Muscle layer of colon (tissue), 2 donors: ENCODE results near the gene LRRC8D.
A peak's percentile ranks its signal among the peaks of the same experiment; 100 is the strongest.

Source experiments
- H3K27ac ChIP-seq: one replicate; pipeline ENCODE4 v1.7.0; 2013; ENCODE audit warnings: low read depth, mild to moderate bottlenecking, low read length, moderate library complexity
- H3K27me3 ChIP-seq, 2 donors: one replicate each; pipeline ENCODE4 v1.7.0; 2013; ENCODE audit warnings: low read length in 2 of 2, mild to moderate bottlenecking in 2 of 2; ENCODE audit not compliant: insufficient read depth in 2 of 2, control insufficient read depth in 1 of 2
- H3K36me3 ChIP-seq: one replicate; pipeline ENCODE4 v1.7.0; 2013; ENCODE audit warnings: mild to moderate bottlenecking, low read length; ENCODE audit not compliant: insufficient read depth
- H3K4me1 ChIP-seq: one replicate; pipeline ENCODE4 v1.7.0; 2013; ENCODE audit warnings: mild to moderate bottlenecking, low read length; ENCODE audit not compliant: insufficient read depth
- H3K4me3 ChIP-seq, 2 donors: one replicate each; pipeline ENCODE4 v1.7.0; 2013; ENCODE audit warnings: low read length in 2 of 2, low read depth in 1 of 2, mild to moderate bottlenecking in 1 of 2, moderate library complexity in 1 of 2
- H3K9ac ChIP-seq: one replicate; pipeline ENCODE4 v1.7.0; 2013; ENCODE audit warnings: low read length
- H3K9me3 ChIP-seq: one replicate; pipeline ENCODE4 v1.7.0; 2013; ENCODE audit warnings: mild to moderate bottlenecking, low read length
- donor health status: abdominal sarcoma.
- donor health status: Adenocarcinoma of cecum.

LRRC8D gene

DNA sequence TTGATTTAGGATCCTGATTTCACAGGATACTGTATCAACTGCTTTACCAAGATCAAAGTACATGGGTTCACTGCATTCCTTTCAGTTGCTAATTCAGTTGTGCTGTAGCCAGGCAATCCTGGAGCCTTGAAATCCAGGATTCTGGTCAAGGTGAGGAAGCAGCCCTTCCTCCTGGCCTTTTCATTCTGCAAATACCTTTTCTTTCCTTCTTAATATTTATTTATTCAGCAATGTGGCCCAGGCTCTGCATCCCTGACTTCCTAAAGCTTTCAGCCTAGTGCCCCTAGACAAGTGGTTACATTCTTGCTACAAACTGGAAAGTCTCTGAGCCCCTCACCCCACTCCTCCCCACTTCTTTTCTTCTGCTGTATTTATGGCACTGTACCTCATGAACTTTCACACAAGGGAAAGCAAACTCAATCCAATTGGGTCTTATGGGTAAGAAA is 16.2 kb downstream of the LRRC8D start:
- H3K9me3 ChIP-seq: no peaks in the 10 kb centered on the region
- no peak overlapping the region for H3K4me3 ChIP-seq
- peaks cover 9% of the 10 kb centered on the region for H3K4me1 ChIP-seq
- no peaks in the 10 kb centered on the region for H3K36me3 ChIP-seq
- H3K27me3 ChIP-seq: no peaks in the 10 kb centered on the region
- H3K9ac ChIP-seq: no peak overlapping the region
- no peak overlapping the region for H3K27ac ChIP-seq

DNA sequence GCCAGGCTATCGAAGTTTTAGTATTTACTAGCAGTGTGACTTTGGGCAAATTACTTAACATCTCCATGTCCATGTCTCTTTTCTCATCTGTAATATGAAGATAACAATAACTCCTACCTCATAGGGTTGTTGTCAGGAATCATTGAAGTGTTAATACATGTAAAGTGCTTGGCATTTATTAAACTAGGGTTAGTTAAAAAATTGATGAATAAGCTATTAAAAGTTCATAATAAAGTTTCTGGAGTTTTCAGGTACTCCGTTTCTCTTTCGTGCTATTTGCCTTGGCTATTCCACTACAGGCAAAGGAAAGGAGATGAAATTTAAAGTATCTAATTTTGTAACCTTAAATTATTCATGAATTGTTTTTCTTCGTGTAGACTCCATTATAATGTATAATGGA is 16.7 kb downstream of the LRRC8D start:
- Histone ChIP-seq H3K9ac (no peak overlapping the region), H3K4me1 (peaks cover 12% of the 10 kb centered on the region), H3K9me3 (no peaks in the 10 kb centered on the region), H3K4me3 (no peak overlapping the region), H3K36me3 (no peaks in the 10 kb centered on the region), H3K27me3 (no peaks in the 10 kb centered on the region), H3K27ac (no peak overlapping the region)

DNA sequence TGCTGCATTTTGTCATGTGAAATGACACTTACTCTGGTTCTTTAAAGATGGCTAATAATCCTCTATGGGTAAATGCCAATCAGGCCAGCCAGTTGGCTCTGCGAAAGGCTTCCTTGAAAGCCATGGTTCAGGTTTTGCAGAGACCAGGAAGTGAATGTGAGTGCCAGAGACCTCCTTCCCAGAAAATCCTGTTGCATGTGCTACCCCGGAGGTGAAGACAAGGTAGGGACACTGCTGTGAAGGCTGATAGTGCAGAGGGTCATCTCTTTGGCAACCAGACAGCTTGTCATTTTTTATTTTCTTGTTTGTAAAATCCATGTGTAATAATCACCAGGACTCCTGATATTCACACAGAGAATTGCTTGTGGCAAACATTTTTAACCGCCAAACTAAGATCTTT is 18.7 kb downstream of the LRRC8D start:
- peaks cover 22% of the 10 kb centered on the region for H3K4me1 ChIP-seq
- no peaks in the 10 kb centered on the region for H3K36me3 ChIP-seq
- H3K4me3 ChIP-seq: no peak overlapping the region
- no peak overlapping the region for H3K9ac ChIP-seq
- no peak overlapping the region for H3K27ac ChIP-seq
- H3K27me3 ChIP-seq: no peaks in the 10 kb centered on the region
- no peaks in the 10 kb centered on the region for H3K9me3 ChIP-seq

DNA sequence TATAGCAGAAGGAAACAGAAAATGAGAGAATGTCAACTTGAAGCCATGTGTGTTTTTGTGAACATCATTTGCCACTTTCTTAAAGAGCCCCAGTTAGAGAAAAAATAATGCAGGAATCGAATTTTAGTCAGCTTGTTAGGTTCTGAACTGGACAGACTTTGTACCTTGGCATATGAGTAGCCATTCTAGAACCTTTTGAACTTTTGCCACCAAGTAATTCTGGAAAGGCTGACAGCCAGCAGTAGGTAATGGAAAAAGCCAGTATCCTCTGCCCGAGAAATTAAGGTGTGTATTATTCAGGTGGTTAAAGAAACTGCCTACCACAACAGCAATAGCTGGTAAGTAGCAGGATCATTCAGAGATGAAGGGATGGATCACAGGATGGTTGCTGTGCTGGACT is 20.7 kb downstream of the LRRC8D start:
- H3K27ac ChIP-seq: no peak overlapping the region
- H3K9ac ChIP-seq: no peak overlapping the region
- no peaks in the 10 kb centered on the region for H3K9me3 ChIP-seq
- H3K27me3 ChIP-seq: no peaks in the 10 kb centered on the region
- no peaks in the 10 kb centered on the region for H3K36me3 ChIP-seq
- no peak overlapping the region for H3K4me3 ChIP-seq
- H3K4me1 ChIP-seq: peaks cover 14% of the 10 kb centered on the region

DNA sequence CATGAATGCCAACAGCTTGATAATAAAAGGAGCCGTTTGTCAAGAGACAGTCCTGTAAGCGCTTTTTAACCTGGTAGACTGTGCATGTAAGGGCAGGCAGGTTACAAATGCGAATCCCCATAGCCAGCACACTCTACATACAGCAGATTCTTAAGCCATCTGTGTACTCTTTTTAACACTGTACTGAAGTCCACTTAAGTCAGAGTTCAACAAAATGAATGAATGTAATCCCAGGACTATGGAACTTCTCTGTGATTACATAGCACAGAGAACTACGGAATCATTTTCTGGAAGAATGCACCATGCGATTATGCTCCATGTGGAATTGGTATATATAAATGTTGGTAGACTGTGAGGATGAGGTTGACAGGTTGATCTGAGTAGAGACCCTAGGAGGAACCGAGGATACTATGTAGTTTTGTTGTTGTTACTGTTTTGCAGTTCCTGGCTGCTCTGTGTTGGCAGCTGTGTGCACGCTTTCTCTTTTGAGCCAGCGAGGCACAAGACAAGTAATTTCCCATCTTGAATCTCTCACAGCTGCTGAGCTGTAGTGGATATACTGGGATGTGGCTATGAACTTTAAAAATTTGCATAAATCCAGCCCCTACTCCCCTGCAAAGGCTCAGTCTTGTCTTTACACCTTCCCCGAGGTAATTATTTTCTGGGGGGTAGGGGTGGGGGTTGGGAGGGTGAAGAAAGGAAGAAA is 21.9 kb downstream of the LRRC8D start:
- Histone ChIP-seq H3K9ac (peak overlapping the region; percentile 23), H3K4me1 (peaks cover 14% of the 10 kb centered on the region)

DNA sequence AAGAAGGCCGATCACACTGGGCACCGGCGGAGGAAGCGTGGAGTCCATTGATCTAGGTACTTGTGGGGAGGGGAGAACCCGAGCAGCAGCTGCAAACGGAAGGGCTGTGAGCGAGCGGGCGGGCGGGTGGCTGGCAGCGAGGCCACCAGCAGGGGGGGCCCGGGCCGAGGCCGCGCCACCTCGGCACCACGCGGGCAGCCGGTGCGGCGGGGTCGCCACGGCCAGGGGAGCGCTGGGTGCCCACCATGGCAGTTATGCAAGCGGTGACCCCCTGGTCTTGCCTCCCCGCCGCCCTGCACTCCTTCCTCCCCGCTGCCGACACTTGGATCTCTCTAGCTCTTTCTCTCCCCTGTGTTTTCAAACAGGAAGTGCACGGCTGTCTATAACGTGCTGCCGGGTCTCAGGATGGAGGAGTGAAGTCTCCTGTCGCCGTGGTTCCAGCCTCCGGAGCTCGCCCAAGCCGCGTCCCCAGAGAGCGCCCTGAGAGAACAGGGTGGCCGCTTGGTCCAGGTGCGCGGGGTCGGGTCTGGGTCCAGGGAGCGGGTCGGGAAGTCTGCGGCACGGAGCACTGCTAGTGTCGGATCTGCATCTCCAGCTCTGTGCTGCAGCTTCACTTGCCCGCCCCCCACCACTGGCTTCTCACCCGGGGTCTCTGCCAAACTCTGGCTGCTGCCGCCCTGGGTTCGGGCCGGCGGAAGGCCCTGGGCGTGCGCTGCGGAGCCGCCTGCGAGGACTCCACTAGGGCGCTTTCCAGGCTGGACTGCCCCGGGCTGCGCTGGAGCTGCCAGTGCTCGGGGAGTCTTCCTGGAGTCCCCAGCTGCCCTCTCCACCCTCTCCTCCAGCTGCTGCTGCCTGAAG is 22.7 kb downstream of the LRRC8D start:
- Histone ChIP-seq H3K9me3 (no peaks in the 10 kb centered on the region), H3K4me1 (peaks cover 14% of the 10 kb centered on the region), H3K4me3 (peak overlapping the region; percentile 28 to 66), H3K27me3 (no peaks in the 10 kb centered on the region), H3K36me3 (no peaks in the 10 kb centered on the region), H3K9ac (peak overlapping the region; percentile 23), H3K27ac (peak overlapping the region; percentile 12)

More for the DNA sequence above, 21.9 kb downstream of the LRRC8D start:
- Histone ChIP-seq H3K9me3 (no peaks in the 10 kb centered on the region), H3K36me3 (no peaks in the 10 kb centered on the region), H3K27ac (no peak overlapping the region), H3K4me3 (peak overlapping the region; percentile 28 to 66), H3K27me3 (no peaks in the 10 kb centered on the region)

DNA sequence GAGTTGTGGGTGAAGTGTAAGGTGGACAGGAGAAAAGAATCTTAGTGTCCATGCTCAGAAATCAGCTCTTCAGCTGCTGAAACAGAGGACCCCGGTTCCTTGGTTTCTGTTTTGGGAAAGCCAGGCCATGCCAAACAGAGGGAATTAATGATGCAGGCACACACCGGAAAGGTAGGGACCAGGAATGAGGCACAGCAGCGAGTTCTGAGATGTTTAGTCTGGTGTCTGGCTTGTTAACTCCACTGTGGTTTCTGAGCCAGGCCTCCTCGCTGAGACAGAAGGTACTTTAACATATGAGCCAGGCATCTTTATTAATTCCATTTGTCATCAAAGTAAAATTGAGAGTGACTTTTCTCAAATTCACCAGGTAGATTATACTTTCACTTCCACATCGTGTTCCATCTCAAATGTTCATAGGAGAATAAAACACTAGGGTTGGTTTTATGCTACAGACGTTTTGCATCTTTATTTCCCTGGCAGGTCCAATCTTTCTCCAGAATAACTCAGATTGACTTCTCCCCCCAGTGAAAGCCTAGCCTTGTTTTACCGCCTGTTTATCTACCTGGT is 23.5 kb downstream of the LRRC8D start:
- peaks cover 14% of the 10 kb centered on the region for H3K4me1 ChIP-seq
- H3K27me3 ChIP-seq: no peaks in the 10 kb centered on the region
- H3K27ac ChIP-seq: no peak overlapping the region
- H3K4me3 ChIP-seq: peak overlapping the region in 1 of 2 donors; percentile 66
- H3K9me3 ChIP-seq: no peaks in the 10 kb centered on the region
- no peak overlapping the region for H3K9ac ChIP-seq
- no peaks in the 10 kb centered on the region for H3K36me3 ChIP-seq

DNA sequence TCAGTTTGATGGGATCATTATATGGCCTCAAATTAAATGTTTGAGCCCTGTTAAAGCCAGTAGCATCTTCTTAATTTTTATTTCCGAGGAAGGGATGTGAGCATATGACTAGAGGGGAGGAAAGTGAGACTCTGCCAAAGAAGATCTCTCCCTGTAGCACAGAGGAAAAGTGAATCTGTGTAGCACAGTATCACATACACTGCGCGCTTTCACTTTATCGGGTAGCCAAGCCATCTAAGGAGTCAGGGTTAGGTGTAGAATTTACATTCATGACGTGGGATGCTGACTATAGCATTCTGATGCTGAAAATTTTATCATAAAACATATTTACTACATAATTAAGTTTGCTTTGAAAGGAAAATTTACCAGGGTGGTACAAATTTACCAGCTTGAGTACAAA is 24.0 kb downstream of the LRRC8D start:
- no peaks in the 10 kb centered on the region for H3K27me3 ChIP-seq
- no peaks in the 10 kb centered on the region for H3K36me3 ChIP-seq
- no peak overlapping the region for H3K27ac ChIP-seq
- H3K4me3 ChIP-seq: no peak overlapping the region
- H3K4me1 ChIP-seq: peaks cover 14% of the 10 kb centered on the region
- H3K9me3 ChIP-seq: no peaks in the 10 kb centered on the region
- no peak overlapping the region for H3K9ac ChIP-seq

DNA sequence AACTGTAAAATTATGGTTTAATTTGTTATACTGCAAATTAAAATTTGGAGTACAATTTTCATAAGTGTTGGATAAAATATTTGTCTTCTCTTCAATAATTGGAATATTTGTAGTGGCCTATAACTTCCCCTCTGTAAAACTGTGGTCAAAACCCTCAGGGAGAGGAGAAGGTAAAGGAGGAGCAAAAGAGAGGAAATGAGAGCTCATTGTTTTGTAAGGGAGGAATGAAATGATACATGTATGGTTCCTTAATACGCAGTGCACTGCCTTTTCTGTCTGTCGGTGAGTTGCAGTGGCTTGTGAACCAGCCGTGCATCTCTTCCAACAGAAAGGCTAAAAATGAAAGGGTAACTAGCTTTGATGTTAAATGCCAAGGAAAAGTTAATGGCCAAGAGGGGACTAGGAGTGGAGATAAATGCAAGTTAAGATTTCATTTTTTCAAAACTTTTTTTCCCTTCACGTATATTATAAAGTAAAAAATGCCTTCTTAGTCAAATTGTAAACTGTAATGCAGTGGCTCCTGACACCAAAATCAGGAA is 26.4 kb downstream of the LRRC8D start:
- Histone ChIP-seq H3K9me3 (no peaks in the 10 kb centered on the region), H3K36me3 (no peaks in the 10 kb centered on the region), H3K27ac (no peak overlapping the region), H3K27me3 (no peaks in the 10 kb centered on the region), H3K4me3 (no peak overlapping the region), H3K9ac (no peak overlapping the region), H3K4me1 (peaks cover 13% of the 10 kb centered on the region)

DNA sequence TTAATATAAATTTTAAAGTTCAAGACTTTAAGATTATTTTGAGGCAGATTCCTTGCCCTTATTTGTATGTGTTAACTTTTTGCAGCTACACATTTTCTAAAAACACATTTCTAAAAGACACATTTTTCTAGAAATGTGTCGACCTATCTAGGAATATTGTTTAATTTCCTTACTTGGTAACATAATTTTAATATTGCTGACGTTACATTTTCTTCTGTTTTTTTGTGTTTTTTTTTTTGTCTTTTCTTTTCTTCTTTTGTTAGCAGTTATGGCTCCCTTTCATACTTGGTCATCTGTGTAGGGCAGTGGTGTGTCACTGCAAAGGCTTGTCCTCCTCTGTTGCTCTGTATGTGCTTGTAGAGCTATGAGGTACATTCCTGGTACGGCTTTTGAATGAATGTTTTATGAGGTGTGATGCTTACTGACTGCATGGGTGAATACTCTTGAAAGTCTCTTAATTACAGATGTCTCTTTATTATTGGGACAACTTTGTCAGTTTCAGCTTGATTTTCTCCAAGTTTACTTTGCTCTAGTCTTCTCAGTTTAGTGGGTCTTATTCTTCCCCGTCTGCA is 30.1 kb downstream of the LRRC8D start:
- H3K27me3 ChIP-seq: no peaks in the 10 kb centered on the region
- H3K36me3 ChIP-seq: no peaks in the 10 kb centered on the region
- no peak overlapping the region for H3K4me3 ChIP-seq
- H3K9ac ChIP-seq: no peak overlapping the region
- no peak overlapping the region for H3K27ac ChIP-seq
- no peaks in the 10 kb centered on the region for H3K4me1 ChIP-seq
- H3K9me3 ChIP-seq: no peaks in the 10 kb centered on the region

DNA sequence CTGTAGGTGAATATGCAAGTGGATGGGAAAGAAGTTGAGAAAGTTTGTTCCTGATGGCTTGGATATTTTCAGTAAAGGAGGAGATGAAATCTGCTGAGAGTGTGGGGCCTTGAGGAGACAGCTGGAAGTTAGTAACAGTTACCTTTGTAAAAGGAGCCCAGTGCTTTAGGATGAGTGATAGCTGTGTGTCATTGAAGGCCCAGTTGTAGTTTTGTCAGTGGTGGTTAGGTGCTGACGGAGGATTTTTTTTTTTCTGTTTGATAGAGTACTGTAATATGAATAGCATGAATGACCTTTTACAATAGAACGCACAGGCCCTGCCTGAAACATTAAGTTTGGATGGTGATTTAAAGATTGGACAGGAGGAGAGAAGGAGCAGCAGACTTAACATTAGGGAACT is 33.3 kb downstream of the LRRC8D start:
- H3K27me3 ChIP-seq: no peaks in the 10 kb centered on the region
- no peaks in the 10 kb centered on the region for H3K9me3 ChIP-seq
- H3K9ac ChIP-seq: no peak overlapping the region
- H3K4me3 ChIP-seq: no peak overlapping the region
- H3K36me3 ChIP-seq: no peaks in the 10 kb centered on the region
- no peaks in the 10 kb centered on the region for H3K4me1 ChIP-seq
- H3K27ac ChIP-seq: no peak overlapping the region
